Epithelial cell of umbilical artery (primary cell): ENCODE data around the gene UBA7. TPM values are rescaled to one million over a fixed set of nuclear protein-coding genes. Genes with fewer than 3 reads are reported as not detected.

Experiments used
- total RNA-seq: library from RNA; depleted of rRNA; stranded (reverse); fragments of >200 nt; gene quantifications from 2 replicates; pipeline ENCODE4 v1.2.3, GENCODE V29; 2014

Gene UBA7
- 18.2 and 69.8 TPM in 2 replicates for total RNA-seq

DNA sequence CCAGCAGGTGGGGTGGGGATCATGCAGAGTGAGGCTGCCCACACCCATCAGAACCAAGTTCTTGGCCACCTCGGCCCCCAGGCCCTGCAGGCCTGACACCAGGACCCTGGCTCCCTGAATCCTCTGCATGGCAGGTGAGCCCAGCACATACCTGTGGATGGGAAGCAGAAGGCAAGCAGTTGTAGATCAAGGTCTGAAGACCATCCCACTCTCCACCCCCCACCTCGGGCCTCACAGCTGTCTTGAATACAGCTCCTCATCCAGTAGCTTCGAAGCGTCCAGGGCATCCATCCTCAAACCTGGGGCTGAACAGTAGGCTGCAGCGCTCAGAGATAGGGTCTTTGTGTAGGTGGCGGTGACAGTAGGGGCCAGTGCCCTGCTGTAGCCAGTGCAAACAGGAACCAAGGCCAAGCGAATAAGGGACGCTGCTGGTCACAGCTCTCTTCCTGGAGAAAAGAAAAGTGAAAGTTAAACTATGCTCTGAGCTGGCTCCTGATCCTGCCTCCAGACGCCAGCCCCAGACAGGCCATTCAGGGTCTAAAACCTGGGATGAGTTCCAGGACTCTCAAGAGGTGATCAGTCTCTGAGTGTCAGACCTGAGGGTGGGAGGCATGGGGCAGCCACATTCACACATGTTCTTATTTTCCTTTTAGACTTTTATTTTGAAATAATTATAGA is at the start of gene UBA7:
Gene UBA7 (minus strand): TSS at position 457 of the 678 bp plus-strand sequence. CDS start 166 bp downstream, at position 291.

GRCh38 chr3:49856181-49857005 is 42.6 kb upstream of the UBA7 start, which contains the start of gene TRAIP:
TSS of gene TRAIP (minus strand) at chr3:49856564. CDS start at chr3:49856453, 111 bp downstream.

DNA sequence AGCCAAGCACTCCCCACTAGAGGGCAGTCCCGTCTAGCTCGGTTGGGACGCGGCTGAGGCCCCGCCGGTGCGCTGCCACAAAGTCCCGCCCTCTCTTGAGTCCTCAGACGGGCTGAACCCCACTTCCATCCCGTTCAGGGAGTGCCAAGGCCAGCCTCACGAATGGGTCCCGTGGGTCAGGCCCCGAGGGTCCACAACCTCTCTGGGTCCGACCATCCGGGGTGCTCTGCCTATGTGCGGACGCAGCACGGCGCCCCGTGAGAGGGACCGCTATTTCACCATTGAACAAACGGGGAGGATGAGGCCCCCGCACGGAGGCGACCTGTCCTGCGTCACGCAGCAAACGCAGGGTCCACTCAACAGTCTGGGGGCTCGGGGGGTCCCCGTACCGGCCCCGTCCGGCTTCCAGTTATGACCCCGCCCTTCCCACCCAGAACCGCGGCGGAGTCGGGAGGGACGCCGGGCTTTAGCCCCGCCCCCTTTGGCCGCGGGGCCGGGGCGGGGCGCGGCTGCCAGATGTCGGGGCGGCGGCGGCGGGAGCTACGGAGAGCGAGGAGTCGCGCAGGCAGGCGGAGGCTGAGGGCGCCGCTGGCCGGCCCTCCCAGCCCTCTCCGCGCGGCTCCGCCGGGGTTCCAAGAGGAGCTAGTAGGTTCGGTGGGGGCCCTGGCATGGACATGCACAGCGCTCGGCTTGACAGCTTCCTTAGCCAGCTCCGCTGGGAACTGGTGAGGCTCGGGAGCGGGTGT is 10.9 kb downstream of the UBA7 start, which contains the start of gene INKA1:
Gene INKA1 (plus strand): TSS at position 543 of the 746 bp plus-strand sequence. CDS start 132 bp downstream, at position 675.

GRCh38 chr3:49799761-49800160 is 14.0 kb downstream of the UBA7 start, which contains the start of gene CDHR4:
TSS of gene CDHR4 (minus strand) at chr3:49799873. CDS start at chr3:49799812, 61 bp downstream.

GRCh38 chr3:49786357-49787181 is 27.2 kb downstream of the UBA7 start, which contains the start of gene IP6K1:
TSS of gene IP6K1 (minus strand) at chr3:49786542. CDS start at chr3:49748040, 38,502 bp downstream.

Other genes starting within 250 kb of the UBA7 start
- gene APEH, start 139.6 kb downstream of the UBA7 start, total RNA-seq = 91.8 and 125 TPM in 2 replicates
- gene MST1, start 124.5 kb downstream of the UBA7 start, total RNA-seq = 0.97 and 2.7 TPM in 2 replicates
- gene RNF123, start 124.4 kb downstream of the UBA7 start, total RNA-seq = 20.8 and 22.7 TPM in 2 replicates
- gene AMIGO3, start 94.3 kb downstream of the UBA7 start, total RNA-seq = 0.32 TPM in 1 of 2 replicates, not detected in the other
- 51.2 and 56.5 TPM in 2 replicates for gene GMPPB, start 90.0 kb downstream of the UBA7 start, total RNA-seq
- gene IP6K1, start 27.4 kb downstream of the UBA7 start, total RNA-seq = 32.5 and 56.5 TPM in 2 replicates
- not detected in 2 replicates for gene CDHR4, start 14.1 kb downstream of the UBA7 start, total RNA-seq
- gene INKA1, start 10.7 kb downstream of the UBA7 start, total RNA-seq = 14.3 and 16.1 TPM in 2 replicates
- gene TRAIP, start 42.6 kb upstream of the UBA7 start, total RNA-seq = 4.9 and 5.2 TPM in 2 replicates
- gene CAMKV, start 56.0 kb upstream of the UBA7 start, total RNA-seq = not detected in 2 replicates
- gene MST1R, start 89.9 kb upstream of the UBA7 start, total RNA-seq = 0.30 and 0.97 TPM in 2 replicates
- 14.3 and 20.5 TPM in 2 replicates for gene MON1A, start 115.9 kb upstream of the UBA7 start, total RNA-seq
- gene RBM6, start 126.2 kb upstream of the UBA7 start, total RNA-seq = 38.3 and 50.2 TPM in 2 replicates